Measurements from ENCODE around the gene TMEM163.
"Not testable (repeated sequence)": the region's sequence is repeated elsewhere in the genome, so short reads cannot be mapped to it uniquely, and the experiment has no call there.

TMEM163 gene

GRCh38 chr2:134512734-134513464, 205.9 kb downstream of the TMEM163 start:
- no peak for DNase-seq

GRCh38 chr2:134508391-134508790, 210.4 kb downstream of the TMEM163 start:
- DNase-seq: no peak

GRCh38 chr2:134507697-134508096, 211.1 kb downstream of the TMEM163 start:
- no peak for DNase-seq

- not testable (repeated sequence) for DNase-seq
These were observed 211.6 kb downstream of the TMEM163 start for GRCh38 chr2:134507159-134507558.

DNA sequence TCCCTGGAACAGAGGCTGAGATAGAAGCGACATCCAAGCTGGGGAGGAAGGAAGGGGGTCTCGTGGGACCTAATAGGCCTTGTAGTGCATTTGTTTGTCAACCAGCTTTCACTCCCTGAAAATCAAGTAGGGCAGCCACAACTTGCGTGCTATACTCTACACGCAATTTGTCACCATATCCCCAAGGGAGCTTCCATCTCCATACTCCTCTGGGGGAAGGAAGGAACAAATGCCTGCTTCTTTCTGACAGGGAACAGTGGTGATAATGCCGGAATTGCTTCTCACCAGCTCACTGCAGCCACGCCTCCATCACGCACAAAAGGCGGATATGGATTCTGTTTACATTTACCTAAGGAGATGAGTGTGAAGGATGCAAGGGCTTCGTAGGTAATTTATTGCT, 213.4 kb downstream of the TMEM163 start:
- peak; percentile 40 for DNase-seq

- DNase-seq: no peak
These were observed 214.0 kb downstream of the TMEM163 start for GRCh38 chr2:134504586-134505336.

DNA sequence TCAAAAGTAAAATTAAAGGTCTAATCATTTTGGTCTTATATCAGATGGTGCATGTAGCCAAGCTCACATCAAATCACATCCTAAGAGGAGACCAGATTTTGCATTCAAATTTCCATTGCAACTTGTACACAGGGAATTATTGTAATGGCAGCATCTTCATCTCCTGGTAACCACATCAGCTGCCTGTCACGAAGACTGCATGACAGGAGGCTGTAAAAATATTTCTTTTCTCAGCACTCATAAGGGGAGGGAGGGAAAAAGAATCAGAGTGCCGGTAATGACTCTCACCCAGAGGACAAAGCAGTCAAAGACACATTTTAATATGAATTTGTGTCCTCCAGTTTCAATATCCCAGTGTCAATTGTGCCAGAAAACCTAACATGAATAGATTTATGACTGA, 216.7 kb downstream of the TMEM163 start:
- no peak for DNase-seq

- DNase-seq: no peak
These were observed 217.2 kb downstream of the TMEM163 start for GRCh38 chr2:134501476-134502091.

DNA sequence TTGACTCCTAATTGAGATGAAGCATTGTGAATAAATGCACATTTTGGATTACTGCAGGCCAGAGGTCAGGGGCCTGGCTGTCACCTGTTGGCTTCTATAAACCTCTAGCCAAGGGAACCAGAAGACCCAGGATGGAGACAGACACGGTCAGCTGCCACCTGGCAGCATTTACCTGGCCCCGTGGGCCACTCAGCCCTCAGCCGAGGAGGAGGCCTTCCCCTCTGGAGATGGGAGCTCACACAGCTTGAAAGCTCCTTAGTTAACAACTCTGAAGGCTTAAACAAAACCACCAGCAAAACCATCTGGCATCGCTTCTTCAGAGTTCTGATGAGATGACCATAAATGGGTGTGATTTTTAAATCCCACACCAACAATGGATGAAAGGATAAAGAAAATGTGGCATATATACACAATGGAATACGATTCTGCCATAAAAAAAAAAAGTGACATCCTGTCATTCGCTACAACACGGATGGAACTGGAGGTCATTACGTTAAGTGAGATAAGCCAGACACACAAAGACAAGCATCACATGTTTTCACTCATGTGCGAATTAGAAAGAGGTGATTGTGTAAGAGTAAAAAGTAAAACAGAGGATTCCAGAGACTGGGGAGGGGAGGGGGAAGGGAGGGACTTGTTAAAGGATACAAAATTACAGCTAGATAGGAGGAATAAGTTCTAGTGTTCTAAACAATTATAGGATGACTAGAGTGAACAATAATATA, 218.4 kb downstream of the TMEM163 start:
- DNase-seq: no peak

- no peak for DNase-seq
These were observed 219.4 kb downstream of the TMEM163 start for GRCh38 chr2:134499307-134499926.

GRCh38 chr2:134498654-134499053, 220.1 kb downstream of the TMEM163 start:
- DNase-seq: no peak

GRCh38 chr2:134493797-134494196, 225.0 kb downstream of the TMEM163 start:
- no peak for DNase-seq

DNA sequence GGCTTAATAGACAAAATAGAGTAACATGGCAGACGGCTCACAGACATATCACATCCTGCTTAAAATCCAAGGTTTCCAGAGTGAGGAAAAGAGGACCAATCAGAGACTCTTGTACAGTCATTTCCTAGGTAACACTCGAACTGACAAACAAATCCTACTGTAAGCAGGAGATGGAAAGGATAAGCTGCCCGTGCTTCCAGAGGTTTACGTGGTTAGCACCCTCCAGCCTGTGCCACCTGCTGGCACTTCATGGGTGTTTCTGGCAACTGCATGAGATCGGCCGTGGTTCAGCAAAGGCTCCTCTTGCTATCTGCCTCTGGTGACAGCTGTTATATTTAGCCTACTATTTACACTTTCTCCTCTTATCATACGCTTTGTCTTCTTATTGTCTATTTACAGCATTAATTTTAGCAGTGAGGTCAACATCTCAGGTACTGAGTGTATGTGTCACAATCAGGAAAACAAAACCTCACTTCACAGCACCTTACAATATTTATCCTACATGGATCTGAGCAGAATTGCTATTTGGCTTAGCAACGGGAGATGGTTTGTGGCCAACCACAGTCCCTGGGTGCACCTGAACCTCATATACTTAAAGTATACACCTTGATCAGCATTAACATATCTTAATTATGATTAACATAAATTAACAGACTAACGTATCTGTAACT, 226.9 kb downstream of the TMEM163 start:
- no peak for DNase-seq

DNA sequence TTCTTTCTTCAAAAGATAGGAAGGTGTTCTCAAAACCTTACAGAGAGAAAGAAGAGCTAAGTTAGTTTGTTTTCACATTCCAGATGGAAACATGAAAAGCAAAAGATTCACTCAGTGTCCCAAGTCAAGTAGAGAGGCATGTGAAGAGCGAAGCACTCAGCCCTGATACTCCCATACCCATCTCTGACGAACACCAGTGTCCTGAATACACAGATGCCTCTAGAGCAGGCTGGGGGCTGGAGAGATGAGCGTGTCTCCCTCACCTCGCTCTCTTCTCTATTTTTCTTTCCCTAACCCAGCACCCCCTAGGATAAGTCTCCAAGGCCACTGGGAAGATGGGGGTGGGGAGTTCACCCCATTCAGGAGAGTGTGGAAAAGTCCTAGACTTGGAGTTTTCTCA, 227.8 kb downstream of the TMEM163 start:
- no peak for DNase-seq

GRCh38 chr2:134490559-134490958, 228.2 kb downstream of the TMEM163 start:
- no peak for DNase-seq

DNA sequence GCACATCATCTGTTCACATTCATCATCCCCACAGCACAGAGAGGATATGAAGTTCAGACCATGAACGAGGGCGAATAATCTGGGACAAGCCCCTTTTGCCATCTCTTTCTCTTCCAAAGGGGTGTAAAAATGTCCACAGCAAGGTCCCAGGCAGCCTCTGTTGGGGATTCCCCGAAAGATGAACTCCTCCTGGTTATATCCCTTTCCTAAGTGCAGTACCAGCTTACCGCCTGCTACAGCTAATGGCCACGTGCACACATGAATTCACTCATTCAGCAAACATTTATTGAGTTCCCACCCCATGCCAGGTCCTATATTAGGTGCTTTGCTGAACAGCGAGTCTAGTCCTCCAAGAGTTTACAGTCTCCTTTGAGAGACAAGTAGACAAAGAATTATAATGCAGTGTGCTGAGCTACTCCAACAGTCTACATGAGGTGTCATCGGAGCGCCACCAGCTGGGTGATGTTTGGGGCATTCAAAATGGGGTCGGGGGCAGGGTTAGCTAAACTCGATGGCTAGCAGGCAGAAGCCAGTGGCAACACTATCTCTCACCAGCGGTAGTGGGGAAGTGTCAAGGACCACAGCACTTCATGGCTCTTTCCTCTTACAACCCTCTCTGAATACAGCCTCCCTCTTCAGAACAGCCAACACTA, 228.9 kb downstream of the TMEM163 start:
- no peak for DNase-seq

DNA sequence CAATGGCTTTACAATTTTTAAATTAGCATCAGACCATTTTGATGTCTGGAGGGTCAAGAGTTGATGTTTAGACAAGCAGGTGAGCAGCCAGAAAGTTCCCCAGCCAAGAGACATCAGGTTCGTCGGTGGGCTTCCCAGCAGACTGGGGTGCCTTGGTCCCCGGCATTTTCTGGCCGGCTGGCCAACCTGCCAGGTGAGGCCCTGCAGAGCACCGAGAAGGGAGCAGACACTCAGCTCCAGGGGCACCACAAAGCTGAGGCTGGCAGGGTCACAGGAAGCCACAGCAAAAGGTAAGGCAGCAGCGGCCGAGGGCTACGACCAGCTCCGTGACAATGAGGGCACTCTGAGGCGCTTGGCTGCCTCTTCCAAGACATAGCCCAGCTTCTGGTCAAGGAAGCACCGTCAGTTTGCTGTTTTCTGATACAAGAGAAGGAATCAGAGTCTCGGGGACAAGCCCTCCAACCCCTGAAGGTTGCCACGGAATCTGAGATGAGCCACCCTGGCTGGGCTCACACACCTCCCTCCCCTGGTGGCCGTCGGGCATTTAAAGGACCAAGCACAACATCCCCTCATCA, 235.9 kb downstream of the TMEM163 start:
- DNase-seq: no peak

GRCh38 chr2:134482131-134482723, 236.6 kb downstream of the TMEM163 start:
- no peak for DNase-seq

- no peak for DNase-seq
These were observed 239.0 kb downstream of the TMEM163 start for GRCh38 chr2:134479696-134480330.

DNA sequence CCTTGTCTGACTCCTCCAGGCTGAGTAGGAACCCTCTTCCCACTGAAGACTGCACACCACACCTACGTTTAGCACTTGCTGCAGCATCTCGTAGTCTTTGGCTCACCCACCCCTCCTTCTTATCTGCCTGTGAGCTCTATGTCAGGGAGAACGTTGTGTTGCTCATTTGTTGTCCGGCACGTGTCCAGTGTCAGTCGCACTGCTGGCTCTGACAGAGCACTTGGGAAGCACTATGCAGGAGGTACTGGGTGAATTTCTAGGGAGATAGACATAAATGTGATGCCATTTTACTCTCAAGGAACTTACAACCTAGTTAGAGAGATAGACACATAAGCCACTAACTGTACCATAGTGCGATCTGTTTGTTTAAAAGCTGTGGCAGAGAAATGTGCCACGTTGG, 241.8 kb downstream of the TMEM163 start:
- not testable (repeated sequence) for DNase-seq

All from retina (tissue), 1 donor.